Lower leg skin (tissue), 4 donors: ENCODE measurements around the gene RYR2. TPM values are rescaled to one million over a fixed set of nuclear protein-coding genes. Genes with fewer than 3 reads are reported as not detected.

Experiments
- DNase-seq, 2 donors: peaks; one replicate each; pipeline ENCODE4 v3.0.0-alpha.2; 2019; ENCODE audit warnings: low spot score in 2 of 2
- H3K4me3 ChIP-seq: fragments of 200-600 bp; sonication (generic); 2 replicates; pipeline ENCODE4 v1.5.1; 2017; ENCODE audit warnings: mild to moderate bottlenecking, low read depth; ENCODE audit not compliant: poor library complexity, severe bottlenecking
- CTCF ChIP-seq, 3 donors: fragments of 450-650 bp; IDR thresholded peaks; one replicate each; pipeline ENCODE4 v1.5.1; 2016; ENCODE audit warnings: antibody characterized with exemption in 3 of 3, mild to moderate bottlenecking in 3 of 3, moderate library complexity in 2 of 3
- POLR2A ChIP-seq, 2 donors: fragments of 450-650 bp; IDR thresholded peaks; one replicate each; pipeline ENCODE4 v1.6.1; 2016 to 2017; ENCODE audit warnings: antibody characterized with exemption in 2 of 2, mild to moderate bottlenecking in 1 of 2, moderate library complexity in 1 of 2
- WGBS, 2 donors: methylation state at CpG; one replicate each; pipeline ENCODE4 v1.1.5; 2018; 5-methylcytosine and 5-hydroxymethylcytosine counted together
- intact Hi-C: fragments of 100-400 bp; cut with DNase I; formaldehyde crosslinking; loops from one replicate; pipeline ENCODE4 v1.15.0; 2023; ENCODE audit warnings: low total_unique reads
- total RNA-seq, 4 donors: library from RNA; depleted of rRNA; stranded (reverse); fragments of >200 nt; gene quantifications; one replicate each; pipeline ENCODE4 v1.1.0, GENCODE V29; 2016

RYR2 gene
- total RNA-seq, 4 donors from 2014 or later: 0.19 to 0.97 (median 0.66) TPM

GRCh38 chr1:237864338-237865244 lies 822.6 kb downstream of the RYR2 start:
- intact Hi-C loops: no loop called here
- TF ChIP-seq POLR2A (IDR thresholded peaks at IDR 0.05) (no peak), CTCF (IDR thresholded peaks at IDR 0.05) (peak in 1 of 3 donors; percentile 42)
- DNase-seq: peak; percentile 35 to 88
- H3K4me3 ChIP-seq: no peak overlapping the region
- WGBS, 2 donors: 27 to 39% methylated on average over 25 of the region's 25 CpGs

- intact Hi-C loops: no loop called here
- H3K4me3 ChIP-seq: no peak overlapping the region
- WGBS, 2 donors: 56 to 81% methylated on average over 1 of the region's 1 CpG
- no peak for TF ChIP-seq CTCF (IDR thresholded peaks at IDR 0.05)
- TF ChIP-seq POLR2A (IDR thresholded peaks at IDR 0.05): no peak
- no peak for DNase-seq
These were observed 825.5 kb downstream of the RYR2 start for GRCh38 chr1:237867380-237867888.

DNA sequence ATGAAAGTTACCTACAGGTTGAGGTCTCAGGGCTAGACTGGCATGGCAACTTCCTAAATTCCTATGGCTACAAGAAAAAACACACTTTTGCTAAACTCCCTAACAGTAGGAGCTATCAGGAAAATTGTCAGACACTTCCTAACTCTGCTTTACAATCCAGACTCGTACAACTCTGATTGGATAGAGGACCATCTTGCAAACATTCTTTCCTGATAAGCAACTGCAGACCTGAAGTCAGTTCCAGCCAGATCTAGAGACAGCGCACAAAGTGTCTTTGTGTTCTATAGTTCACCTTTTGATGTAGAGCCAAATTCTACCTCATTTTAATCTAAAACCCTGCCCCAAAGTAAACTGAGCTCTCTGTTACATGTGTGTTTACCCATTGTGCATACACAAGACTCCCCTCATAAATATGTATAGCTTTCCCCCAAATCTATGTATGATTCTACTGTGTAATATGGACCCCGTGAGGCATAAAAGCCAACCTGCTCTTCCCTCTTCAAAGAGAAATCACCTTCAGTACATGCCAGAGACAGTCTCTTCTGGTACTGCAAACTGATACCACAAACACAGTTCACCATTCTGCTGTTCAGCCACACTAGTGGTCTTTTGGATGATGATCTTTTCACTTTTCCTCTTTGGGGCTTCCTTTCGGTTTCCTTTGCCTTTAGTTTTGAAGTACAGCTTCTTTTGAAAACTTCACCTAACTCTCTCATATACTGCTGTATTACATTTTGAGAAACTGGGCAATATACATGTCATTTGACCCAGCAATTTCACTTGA lies 827.0 kb downstream of the RYR2 start:
- no peak overlapping the region for H3K4me3 ChIP-seq
- WGBS, 2 donors: 72 to 75% methylated on average over 4 of the region's 4 CpGs
- DNase-seq: no peak
- intact Hi-C loops: no loop called here
- TF ChIP-seq CTCF (IDR thresholded peaks at IDR 0.05): no peak
- TF ChIP-seq POLR2A (IDR thresholded peaks at IDR 0.05): no peak

GRCh38 chr1:237873487-237874211 lies 831.7 kb downstream of the RYR2 start:
- intact Hi-C loops: no loop called here
- no peak for DNase-seq
- TF ChIP-seq POLR2A (IDR thresholded peaks at IDR 0.05) (no peak), CTCF (IDR thresholded peaks at IDR 0.05) (no peak)
- 62% methylated on average over 4 of the region's 4 CpGs for WGBS, 2 donors
- H3K4me3 ChIP-seq: no peak overlapping the region

- 86% methylated on average over 8 of the region's 8 CpGs for WGBS, 2 donors
- DNase-seq: no peak
These were observed 833.3 kb downstream of the RYR2 start for GRCh38 chr1:237875291-237875690.

More at GRCh38 chr1:237875291-237875690, 833.3 kb downstream of the RYR2 start:
- TF ChIP-seq POLR2A (IDR thresholded peaks at IDR 0.05): no peak
- no peak for TF ChIP-seq CTCF (IDR thresholded peaks at IDR 0.05)
- H3K4me3 ChIP-seq: no peak overlapping the region
- intact Hi-C loops: no loop called here
